ENCODE measurements around the gene AKAP13. TPM values are rescaled to one million over a fixed set of nuclear protein-coding genes. Genes with fewer than 3 reads are reported as not detected.

AKAP13 gene
- total RNA-seq, 1 donor from 2014 or later = 73.8 TPM

- Mint-ChIP-seq H3K27ac (no peak overlapping the region), H3K4me1 (peaks cover 55% of the 10 kb centered on the region), H3K36me3 (peaks cover 13% of the 10 kb centered on the region), H3K27me3 (ENCODE audit: insufficient read depth, low read depth) (peaks cover 2% of the 10 kb centered on the region), H3K4me3 (no peak overlapping the region), H3K9me3 (no peaks in the 10 kb centered on the region)
- H3K9me3 ChIP-seq (ENCODE audit: low read depth) = no peaks in the 10 kb centered on the region
- H3K4me2 ChIP-seq = no peak overlapping the region
- H3K79me2 ChIP-seq (ENCODE audit: low read depth) = peaks cover 80% of the 10 kb centered on the region
- peaks cover 62% of the 10 kb centered on the region for H4K20me1 ChIP-seq (ENCODE audit: low read depth)
- no peak overlapping the region for H3K4me3 ChIP-seq
- no peaks in the 10 kb centered on the region for H3F3A ChIP-seq (ENCODE audit: low read depth)
- no peak overlapping the region for H3K9ac ChIP-seq
- H3K27ac ChIP-seq = no peak overlapping the region
- DNase-seq (ENCODE audit: low spot score) = no peak
- H3K27me3 ChIP-seq = no peaks in the 10 kb centered on the region
- no peaks in the 10 kb centered on the region for H3K36me3 ChIP-seq
- TF ChIP-seq CTCF (IDR thresholded peaks at IDR 0.05) (no peak), EZH2 (IDR thresholded peaks at IDR 0.05) (no peak), EZH2phosphoT487 (IDR thresholded peaks at IDR 0.05) (no peak)
- H3K4me1 ChIP-seq = peaks cover 32% of the 10 kb centered on the region
- no peak overlapping the region for H2AFZ ChIP-seq (replicated peaks)
Measured at GRCh38 chr15:85493260-85493659, 112.9 kb downstream of the AKAP13 start.

- peaks cover 61% of the 10 kb centered on the region for H4K20me1 ChIP-seq (ENCODE audit: low read depth)
- DNase-seq (ENCODE audit: low spot score) = peak; percentile 32
- H3K27me3 ChIP-seq = no peaks in the 10 kb centered on the region
- Mint-ChIP-seq H3K9me3 (no peaks in the 10 kb centered on the region), H3K27ac (peak overlapping the region; percentile 27), H3K4me1 (peaks cover 63% of the 10 kb centered on the region), H3K27me3 (ENCODE audit: insufficient read depth, low read depth) (peaks cover 2% of the 10 kb centered on the region), H3K4me3 (no peak overlapping the region), H3K36me3 (peaks cover 11% of the 10 kb centered on the region)
- no peak overlapping the region for H3K27ac ChIP-seq
- no peak overlapping the region for H2AFZ ChIP-seq (replicated peaks)
- TF ChIP-seq EZH2phosphoT487 (IDR thresholded peaks at IDR 0.05) (no peak), EZH2 (IDR thresholded peaks at IDR 0.05) (no peak), CTCF (IDR thresholded peaks at IDR 0.05) (no peak)
- no peak overlapping the region for H3K4me3 ChIP-seq
- no peaks in the 10 kb centered on the region for H3K36me3 ChIP-seq
- no peaks in the 10 kb centered on the region for H3F3A ChIP-seq (ENCODE audit: low read depth)
- no peaks in the 10 kb centered on the region for H3K9me3 ChIP-seq (ENCODE audit: low read depth)
- H3K79me2 ChIP-seq (ENCODE audit: low read depth) = peaks cover 78% of the 10 kb centered on the region
- H3K4me2 ChIP-seq = no peak overlapping the region
- peaks cover 37% of the 10 kb centered on the region for H3K4me1 ChIP-seq
- H3K9ac ChIP-seq = no peak overlapping the region
Measured at GRCh38 chr15:85494048-85494777, 113.8 kb downstream of the AKAP13 start.

- peaks cover 2% of the 10 kb centered on the region for H3K27me3 Mint-ChIP-seq (ENCODE audit: insufficient read depth, low read depth)
Measured at GRCh38 chr15:85495096-85495495, 114.7 kb downstream of the AKAP13 start.

More at GRCh38 chr15:85495096-85495495, 114.7 kb downstream of the AKAP13 start:
- no peak for TF ChIP-seq EZH2phosphoT487 (IDR thresholded peaks at IDR 0.05)
- TF ChIP-seq CTCF (IDR thresholded peaks at IDR 0.05) = no peak
- TF ChIP-seq EZH2 (IDR thresholded peaks at IDR 0.05) = no peak
- Histone ChIP-seq H2AFZ (replicated peaks) (no peak overlapping the region), H4K20me1 (ENCODE audit: low read depth) (peaks cover 70% of the 10 kb centered on the region), H3K27ac (no peak overlapping the region), H3K4me2 (no peak overlapping the region), H3K9me3 (ENCODE audit: low read depth) (no peaks in the 10 kb centered on the region), H3K79me2 (ENCODE audit: low read depth) (peaks cover 80% of the 10 kb centered on the region), H3K4me3 (no peak overlapping the region), H3K27me3 (no peaks in the 10 kb centered on the region), H3F3A (ENCODE audit: low read depth) (no peaks in the 10 kb centered on the region), H3K4me1 (peaks cover 45% of the 10 kb centered on the region), H3K9ac (no peak overlapping the region), H3K36me3 (no peaks in the 10 kb centered on the region)
- Mint-ChIP-seq H3K9me3 (no peaks in the 10 kb centered on the region), H3K4me3 (no peak overlapping the region), H3K27ac (no peak overlapping the region), H3K36me3 (peaks cover 8% of the 10 kb centered on the region), H3K4me1 (peaks cover 68% of the 10 kb centered on the region)
- no peak for DNase-seq (ENCODE audit: low spot score)

Data from neural progenitor cell (in vitro differentiated cells).